GM12874 (cell line): ENCODE data around the gene ACKR4.

Experiments used
- CTCF ChIP-seq: IDR thresholded peaks from 2 replicates; pipeline ENCODE4 v1.5.1; 2011; ENCODE audit warnings: low read depth, mild to moderate bottlenecking, control low read depth, low read length, moderate library complexity; ENCODE audit not compliant: insufficient read depth

The ACKR4 gene

GRCh38 chr3:132596816-132597433 is at the start of gene ACKR4:
ACKR4 (plus strand) TSS chr3:132597270; CDS start chr3:132600398, 3,128 bp downstream.
- TF ChIP-seq CTCF: no peak

DNA sequence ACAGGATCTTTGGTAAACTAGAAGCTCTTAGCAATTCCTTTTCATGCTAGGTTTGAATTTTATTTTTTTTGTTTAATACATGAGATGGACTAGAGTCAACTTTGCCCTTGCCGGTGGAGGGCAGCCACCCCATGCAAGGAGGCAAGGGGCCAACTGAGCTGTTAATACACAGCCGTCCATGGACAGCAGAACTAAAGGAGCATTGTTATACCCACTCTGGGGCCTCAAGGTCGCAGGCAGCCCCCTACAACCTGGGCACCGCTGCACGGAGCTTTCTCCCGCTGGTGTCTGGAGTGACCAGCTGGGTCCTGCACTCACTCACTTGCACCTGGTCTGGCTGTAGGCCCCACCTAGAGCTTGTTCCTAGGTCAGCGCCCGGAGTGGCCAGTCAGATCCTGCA is 47.9 kb upstream of the ACKR4 start:
- TF ChIP-seq CTCF: no peak

DNA sequence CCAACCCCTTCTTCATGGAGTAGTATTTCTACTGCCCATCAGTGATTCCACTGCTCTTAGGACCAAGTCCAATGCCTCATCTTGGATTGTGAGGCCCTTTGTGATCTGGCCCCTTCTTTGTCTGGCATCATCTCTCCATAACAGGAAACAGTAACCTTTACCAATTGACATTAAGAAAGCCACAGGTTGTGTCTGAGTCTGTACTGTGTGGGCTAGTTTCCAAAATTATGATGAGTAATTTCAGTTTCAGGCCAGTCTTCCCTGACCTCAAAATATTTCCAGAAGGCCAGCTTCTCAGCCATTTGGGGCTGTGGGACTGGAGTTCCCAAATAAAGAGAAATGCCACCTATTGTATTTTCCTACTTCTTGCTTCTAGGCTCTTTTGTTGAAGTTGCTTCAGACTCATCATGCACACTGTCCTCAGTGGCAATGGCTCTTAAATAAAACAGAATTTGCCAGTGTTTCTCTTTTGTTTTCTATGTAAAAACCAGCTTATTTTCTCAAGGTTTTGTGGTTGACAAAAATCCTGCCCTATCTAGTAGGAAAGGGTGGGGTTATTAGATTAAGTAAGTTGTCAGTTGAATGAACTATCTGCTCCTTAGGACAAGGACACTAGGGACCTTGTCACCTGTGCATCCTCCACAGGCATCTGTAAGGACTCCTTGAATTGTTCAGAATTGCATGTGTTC is 47.0 kb upstream of the ACKR4 start:
- no peak for TF ChIP-seq CTCF

- no peak for TF ChIP-seq CTCF
Measured at GRCh38 chr3:132550579-132551305, 46.3 kb upstream of the ACKR4 start.

DNA sequence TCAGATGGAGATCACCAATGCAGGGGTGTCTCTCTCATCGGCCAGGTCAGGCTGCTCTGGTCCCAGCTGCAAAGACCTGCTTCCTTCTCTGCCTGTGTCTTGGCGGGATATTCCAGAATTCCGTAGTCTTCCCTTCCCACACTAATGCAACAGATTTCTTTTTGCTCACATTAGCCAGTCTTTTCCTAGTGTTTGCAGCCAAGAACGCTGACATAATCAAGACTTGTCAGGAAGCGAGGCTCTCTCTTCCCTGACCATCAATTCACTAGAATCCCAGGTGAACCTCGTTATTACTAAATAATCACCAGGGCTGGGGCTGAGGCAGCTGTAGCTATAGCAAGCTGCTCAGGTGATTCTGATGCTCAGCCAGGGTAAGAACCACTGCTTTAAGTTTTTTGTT is 43.2 kb upstream of the ACKR4 start:
- TF ChIP-seq CTCF: no peak

DNA sequence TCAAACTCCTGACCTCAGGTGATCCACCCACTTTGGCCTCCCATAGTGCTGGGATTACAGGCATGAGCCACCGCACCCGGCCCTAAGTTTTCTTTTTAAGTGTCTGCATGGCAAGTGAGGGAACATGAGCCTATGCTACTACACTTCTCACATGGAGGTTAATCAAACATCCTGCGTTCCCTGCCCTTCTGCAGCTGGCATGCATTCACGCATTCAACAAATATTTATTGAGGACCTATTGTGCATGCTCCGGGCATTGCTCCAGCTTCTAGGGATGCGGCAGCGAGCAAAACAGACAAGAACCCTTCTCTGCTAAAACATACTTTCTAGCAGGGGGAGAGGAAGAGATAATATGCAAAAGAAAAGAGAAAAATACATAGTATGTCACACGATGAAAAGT is 42.6 kb upstream of the ACKR4 start:
- no peak for TF ChIP-seq CTCF

DNA sequence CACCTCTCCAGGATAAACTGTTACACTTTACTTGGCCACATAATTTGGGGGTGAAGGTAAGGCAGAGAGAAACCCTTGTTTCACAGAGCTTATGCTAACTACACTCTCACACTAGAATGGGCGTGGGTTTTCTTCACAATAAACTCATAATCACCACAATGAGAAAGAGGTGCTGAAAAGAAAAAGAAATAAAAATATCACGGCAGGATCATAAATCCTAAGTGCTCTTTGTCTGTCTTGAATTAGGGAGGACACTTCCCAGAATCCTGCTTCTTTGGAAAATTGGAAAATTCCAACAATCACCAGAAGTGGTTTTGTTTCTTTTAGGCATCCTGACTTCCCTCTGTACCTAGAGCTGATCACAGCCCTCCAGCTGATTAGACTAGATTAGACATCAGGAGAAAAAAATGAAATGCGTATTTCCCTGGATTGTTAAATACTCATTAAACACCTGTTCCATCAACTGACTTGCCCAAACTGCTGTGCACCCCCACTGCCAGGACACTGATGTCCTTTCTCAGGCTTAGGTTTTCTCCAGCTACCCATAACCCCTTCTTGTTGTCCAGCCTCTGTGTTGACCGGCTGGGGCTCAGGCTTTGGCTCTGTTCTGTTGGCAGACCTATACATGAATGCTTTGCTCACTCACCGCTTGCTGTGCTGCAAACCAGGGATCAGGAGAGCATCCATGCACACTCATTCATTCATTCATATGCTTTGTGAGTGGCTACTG is 41.6 kb upstream of the ACKR4 start:
- no peak for TF ChIP-seq CTCF
